Islet of Langerhans (tissue), 1 donor: Measurements from ENCODE around the gene STRIP1.
"Not testable (repeated sequence)": the region's sequence is repeated elsewhere in the genome, so short reads cannot be mapped to it uniquely, and the experiment has no call there.

Experiments
- FAIRE-seq: peaks from one replicate; lab custom pipeline; 2011; peaks lifted over from hg19 to GRCh38; lab: Jason Lieb, UNC

Gene STRIP1

DNA sequence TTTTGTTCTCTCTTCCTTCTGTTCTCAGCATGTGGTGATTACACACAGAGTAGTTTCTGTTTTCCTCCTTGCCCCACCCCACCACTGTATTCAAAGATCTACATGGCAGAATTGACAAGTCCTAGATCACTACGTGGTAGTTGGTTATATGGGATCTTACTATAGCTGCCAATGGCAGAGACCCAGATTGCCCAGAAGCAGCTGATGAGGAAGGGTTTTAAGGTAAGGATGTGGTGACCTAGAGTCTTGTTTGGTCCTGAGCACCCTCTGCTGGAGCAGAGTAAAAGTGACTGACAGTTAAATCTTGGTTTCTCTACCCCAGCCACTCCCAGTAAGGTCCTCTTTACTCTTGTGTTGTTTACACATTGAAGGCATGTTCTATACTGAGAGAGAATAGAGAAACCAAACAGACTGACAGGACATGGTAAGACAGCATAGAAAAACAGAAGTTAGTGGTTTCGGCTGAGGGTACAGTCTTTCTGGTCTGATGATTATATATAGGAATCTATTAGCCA is 22.8 kb upstream of the STRIP1 start:
- peak; percentile 21 for FAIRE-seq

DNA sequence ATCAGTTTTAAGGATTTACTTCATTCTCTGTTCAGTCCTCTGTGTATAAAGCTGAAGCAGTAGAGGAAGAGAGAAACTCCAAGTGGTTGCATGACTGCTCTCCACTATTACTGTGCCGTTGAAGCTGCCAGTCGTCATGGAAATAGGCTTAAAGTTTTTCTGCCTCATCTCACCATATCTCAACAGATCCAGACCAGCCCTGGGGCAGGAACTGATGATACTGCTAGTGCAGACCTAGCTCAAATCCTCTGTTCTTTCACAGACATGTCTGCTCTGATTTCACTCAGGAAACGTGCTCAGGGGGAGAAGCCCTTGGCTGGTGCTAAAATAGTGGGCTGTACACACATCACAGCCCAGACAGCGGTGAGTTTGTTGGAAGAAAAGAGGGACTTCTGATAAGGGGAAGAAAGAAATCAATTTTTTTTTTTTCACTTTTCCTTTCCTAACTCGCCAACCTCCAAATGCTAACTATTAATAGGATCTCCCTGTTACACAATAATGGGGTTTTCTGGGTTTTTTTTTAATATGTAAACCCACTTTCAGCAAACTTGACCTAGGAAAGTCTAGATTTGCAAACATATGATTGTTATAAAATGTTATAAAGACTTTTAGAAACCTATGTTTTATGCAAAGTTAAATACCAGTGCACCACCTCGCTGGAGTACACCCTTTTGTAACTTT is 22.2 kb upstream of the STRIP1 start:
- no peak for FAIRE-seq

DNA sequence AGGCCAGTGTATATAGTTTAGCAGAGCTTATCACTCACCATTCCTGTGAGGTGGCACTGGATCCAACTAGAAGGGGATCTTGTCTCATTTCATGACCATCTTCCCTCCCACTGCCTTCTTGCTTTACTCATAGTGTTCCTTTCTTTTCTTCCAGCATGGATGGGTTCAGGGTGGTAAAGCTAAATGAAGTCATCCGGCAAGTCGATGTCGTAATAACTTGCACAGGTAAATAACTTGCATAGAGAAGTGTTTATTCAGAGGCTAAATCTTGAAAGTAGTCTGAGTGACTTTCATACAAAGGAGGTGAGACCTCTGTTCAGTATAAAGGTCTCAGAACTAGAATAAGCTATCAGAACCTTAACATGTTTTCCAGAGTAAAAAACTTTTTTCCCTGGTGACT is 16.6 kb upstream of the STRIP1 start:
- no peak for FAIRE-seq

DNA sequence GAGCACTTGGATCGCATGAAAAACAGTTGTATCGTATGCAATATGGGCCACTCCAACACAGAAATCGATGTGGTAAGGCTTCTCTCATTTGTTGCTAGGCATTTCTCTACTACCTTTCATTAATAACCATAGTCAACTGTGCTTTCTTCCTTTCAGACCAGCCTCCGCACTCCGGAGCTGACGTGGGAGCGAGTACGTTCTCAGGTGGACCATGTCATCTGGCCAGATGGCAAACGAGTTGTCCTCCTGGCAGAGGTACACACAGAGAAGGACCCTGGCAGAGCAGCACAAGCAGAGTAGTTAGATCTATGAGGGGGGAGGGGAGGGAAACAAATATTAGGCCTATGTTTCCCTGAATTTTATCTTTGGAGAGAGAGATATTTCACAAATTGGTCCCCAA is 16.0 kb upstream of the STRIP1 start:
- FAIRE-seq = peak; percentile 97

DNA sequence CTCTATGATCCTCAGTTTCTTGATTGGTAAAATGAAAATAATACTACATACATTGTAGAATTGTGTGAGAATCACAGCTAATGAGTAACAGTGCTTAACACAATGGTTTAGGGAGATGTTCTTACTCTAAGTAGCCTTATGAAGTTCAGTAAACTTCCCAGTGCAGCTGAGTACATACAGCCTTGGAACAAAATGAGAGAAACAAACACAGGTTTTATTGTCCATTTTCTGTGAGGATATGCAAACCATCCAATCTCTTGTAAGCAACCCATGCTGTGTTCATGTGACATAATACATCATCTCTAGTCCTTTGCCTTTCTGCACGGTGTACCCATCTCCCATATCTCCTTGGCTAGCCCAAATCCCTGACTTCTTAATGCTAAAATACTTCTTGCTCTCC is 14.7 kb upstream of the STRIP1 start:
- FAIRE-seq = no peak

DNA sequence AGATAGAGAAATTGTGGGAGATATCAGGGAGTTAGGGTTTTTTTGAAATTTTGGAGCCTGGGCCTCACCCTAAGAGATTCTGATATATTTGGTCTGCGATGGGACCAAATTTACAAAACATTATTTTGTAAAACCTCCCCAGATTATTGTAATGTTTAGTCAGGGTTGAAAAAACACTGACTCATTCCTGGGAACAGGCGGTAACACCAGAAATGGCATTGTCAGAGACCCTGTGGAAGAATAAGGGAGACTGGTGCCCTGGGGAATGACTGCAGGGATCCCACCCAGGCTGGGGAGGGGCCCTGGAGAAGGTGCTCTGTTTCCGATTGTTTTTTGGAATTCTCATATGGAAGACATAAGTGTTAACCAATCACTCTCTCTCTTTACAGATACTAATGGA is 13.1 kb upstream of the STRIP1 start:
- no peak for FAIRE-seq

DNA sequence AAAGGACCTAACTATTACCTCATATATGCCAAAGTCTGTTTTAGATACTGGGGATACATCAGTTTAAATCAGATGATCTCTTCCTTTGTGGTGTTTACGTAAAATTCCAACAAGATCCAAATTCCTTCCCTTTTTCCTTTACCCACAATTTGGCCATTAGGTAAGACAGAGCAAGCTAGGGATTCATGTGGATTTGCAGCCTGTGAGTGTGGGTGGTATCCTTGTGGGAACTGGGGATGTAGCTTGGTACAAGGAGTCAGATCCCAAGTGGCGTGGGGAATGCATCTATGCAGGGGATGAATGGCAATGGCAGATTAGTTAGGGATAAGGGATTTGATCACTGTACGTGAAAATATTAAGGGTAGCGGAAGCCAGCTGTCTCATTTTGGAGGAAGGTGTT is 9.8 kb upstream of the STRIP1 start:
- no peak for FAIRE-seq

DNA sequence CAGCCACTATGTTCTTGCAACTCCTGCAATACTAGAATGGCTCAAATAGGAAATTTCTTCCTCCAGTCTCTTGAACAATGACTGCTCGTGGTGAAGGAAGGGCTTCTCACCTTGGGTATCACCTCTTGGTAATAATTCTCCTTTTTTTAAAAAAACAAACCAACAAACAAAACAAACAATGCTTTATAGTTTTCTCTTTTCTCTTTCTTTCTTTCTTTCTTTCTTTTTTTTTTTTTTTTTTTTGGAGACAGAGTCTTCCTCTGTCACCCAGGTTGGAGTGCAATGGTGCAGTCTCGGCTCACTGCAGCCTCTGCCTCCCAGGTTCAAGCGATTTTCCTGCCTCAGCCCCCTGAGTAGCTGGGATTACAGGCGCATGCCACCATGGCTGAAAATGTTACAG is 3.7 kb upstream of the STRIP1 start:
- FAIRE-seq = not testable (repeated sequence)

DNA sequence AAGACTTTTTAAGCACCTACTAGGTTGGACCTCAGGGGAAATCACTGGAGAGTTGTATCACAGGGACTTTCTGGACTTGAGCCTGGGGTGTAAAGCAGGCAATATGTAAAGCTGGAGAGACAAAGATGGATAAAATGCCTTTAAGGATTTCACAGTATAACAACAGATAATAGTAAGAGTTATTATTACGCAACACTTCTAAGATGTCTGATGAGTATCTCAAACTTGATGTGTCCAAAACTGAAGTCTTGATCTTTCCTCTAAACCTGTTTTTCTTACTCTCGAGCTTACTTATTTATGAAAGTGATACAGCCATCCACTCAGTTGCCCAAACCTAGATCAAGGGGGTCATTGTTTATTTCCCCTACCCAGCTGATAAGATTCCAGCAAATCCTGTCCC is 2.1 kb upstream of the STRIP1 start:
- FAIRE-seq = no peak

DNA sequence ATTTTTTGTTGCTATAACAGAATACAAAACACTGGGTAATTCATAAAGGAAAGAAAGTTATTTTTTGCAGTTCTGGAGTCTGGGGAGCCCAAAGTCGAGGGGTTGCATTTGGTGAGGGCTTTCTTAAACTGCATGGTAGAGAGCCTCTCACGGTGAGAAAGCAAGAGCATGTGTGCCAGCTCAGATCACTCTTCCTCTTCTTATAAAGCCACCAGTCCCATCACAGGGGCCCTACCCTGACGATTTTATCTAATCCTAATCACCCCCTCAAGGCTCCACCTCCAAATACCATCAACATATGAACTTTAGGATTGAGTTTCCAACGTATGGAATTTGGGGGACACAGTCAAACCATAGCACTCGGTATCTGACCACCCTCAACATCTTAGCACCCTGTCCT is 1.0 kb upstream of the STRIP1 start:
- no peak for FAIRE-seq

DNA sequence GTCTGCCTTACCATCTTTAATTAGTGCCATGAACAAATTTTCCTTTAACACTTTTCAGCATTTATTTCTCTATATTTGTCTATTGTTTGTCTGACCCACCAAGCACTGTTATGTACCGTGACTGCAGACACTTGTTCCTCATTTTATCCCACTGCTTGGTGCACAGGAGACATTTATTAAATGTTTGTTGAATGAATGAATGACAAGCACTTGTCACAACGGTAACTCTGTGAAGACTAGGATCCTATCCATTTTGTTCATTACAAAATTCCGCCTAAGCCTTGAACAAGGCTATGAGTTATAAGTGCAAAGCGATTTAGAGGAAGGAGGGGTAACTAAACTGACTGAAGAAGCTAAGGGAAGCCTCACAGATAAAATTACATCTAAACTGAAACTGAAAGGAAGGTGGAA is 379 bp upstream of the STRIP1 start:
- no peak for FAIRE-seq

DNA sequence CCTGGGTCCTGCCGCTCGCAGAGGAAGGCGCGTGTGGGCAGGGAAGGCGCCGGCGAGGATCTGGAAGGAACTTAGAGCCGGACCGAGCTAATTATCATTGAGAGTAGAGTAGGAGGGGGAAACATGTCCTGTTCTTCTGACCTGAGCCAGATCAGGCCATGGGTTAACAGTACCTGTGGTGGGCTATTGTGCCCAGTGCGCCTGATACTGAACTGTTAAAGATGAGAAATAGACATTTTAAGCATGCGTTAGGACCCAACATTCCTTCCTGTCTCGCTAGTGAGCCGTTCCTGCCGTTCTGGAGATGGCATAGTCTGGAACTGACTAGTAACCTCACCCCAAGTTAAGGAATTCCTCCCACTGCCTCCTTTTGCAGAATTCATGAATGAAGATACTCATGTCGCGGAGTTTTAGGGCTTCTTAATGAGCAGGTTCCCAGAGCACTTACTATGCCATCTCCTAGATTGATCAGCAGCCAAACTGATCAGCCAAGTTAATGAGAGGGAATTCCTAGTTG is 870 bp downstream of the STRIP1 start:
- FAIRE-seq = no peak

DNA sequence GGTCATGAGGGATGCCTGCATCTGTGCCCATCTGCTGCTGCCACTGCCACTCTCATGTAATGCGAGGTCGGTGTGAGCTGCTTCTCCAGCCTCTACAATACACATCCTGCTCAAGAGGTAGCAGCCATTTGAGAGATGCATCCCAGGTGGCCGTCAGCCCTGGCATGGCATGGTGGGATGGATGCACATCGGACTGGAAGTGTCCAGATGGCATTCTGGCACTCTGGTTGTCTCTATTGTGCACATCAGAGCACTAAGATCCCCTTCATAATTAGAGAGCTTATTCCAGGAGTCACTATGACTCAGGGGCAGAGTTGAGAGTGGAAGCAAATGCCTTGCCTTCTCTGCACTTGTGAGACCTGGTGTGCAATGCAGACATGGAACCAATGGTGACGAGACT is 3.8 kb downstream of the STRIP1 start:
- no peak for FAIRE-seq

DNA sequence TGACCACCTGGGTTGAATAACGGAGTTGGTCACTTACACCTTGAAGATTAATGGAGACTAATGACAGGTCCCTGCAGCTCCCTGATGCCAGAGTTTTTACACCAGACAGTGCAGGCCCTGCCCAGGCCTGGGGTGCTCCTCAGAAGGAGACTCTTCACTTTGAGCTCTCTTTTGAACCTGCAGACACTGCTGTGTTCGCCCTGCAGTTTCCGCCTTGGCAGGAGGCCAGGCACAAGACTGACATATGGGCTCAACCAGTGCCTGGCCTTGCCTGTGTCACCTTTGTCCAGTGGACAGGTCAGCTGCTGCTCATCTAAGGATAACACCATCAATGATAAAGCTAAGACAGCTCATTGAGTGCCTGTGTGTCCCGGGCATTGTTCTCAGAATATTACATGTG is 5.2 kb downstream of the STRIP1 start:
- no peak for FAIRE-seq

DNA sequence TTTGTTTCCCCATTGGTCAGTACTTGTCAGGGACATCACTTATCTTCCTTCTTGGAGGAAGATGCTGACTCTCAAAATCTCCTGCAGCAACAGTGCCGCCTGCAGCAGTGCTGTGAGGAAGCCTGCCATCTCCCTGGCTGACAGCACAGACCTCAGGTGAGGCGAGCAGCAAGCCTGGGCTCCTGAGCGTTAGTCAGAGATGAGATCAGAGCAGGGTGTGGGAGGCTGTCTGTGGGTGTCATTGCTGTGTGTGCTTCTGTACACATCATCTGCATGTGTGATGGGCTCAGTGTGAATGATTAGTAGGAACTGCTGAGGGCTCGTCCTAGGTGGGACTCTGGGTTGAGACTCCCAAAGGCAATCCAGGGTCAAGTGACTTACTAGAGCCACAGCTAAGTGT is 6.1 kb downstream of the STRIP1 start:
- FAIRE-seq = no peak

DNA sequence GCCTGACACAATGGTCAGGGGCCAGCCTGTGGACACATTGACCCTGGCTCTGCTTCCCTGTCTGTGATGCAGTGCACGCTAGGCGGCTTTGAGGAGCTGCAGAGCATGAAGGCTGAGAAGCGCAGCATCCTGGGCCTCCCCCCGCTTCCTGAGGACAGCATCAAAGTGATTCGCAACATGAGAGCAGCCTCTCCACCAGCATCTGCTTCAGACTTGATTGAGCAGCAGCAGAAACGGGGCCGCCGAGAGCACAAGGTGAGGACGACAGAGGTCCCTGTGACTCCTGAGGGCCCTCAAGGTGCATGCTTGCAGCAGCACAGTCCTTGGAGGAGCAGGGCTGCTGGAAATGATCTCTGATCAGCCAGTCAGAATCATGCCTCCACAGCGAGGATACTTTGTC is 8.6 kb downstream of the STRIP1 start:
- FAIRE-seq = no peak

DNA sequence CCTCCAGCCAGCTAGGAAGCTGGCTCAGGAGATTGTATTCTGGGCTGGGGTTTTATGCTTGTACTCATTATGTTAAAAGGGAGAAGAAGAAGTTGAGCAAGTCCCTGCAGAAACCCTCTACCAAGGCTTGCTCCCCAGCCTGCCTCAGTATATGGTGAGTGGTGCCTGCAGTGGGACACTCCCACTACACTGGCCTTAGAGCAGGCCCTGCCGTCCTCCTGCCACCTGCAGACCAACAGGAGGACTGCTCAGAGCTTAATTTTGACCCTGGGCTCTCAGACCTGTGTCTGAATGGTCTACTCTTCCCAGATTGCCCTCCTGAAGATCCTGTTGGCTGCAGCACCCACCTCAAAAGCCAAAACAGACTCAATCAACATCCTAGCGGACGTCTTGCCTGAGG is 13.0 kb downstream of the STRIP1 start:
- FAIRE-seq = no peak

DNA sequence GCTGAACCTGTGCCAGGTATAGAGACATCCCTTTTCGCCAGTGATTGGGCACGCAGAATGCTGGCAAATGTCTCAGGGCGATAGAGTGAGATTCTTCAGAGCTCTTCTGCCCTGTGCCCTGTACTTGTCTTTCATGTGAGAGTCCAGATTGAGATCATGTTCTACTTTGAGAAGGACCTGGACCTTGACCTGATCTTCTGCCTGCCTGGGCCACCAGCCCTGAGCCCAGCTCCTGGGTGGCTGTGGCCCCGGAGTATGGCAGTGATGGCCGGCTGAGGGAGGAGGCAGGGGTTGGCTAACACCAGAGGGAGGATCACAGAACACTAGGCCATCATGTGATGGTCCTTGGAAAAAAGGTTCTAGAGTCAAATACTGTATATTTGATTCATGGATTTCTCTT is 13.8 kb downstream of the STRIP1 start:
- no peak for FAIRE-seq

DNA sequence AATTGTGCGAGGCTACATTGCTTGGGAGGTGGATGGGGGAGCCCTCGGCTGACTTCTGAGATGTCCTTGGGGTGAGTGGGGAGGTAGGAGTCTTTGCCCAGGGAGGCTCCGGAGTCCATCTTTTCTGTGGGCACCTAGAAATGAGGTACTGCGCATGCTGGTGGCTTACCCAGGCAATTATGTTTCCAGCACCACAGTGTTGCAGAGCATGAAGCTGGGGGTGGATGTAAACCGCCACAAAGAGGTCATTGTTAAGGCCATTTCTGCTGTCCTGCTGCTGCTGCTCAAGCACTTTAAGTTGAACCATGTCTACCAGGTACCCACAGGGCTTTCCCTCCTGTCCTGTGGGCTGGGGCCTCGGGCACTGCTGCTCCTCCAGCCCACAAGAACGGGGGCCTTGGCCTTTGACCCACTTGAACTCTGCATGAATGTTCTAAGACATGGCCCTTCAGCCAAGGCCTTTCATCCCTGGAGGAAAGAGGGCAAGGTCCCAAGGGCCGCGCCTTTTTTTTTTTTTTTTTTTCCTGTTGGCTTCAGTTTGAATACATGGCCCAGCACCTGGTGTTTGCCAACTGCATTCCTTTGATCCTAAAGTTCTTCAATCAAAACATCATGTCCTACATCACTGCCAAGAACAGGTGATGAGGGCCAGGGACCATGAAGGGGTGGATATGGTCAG is 14.6 kb downstream of the STRIP1 start:
- no peak for FAIRE-seq

DNA sequence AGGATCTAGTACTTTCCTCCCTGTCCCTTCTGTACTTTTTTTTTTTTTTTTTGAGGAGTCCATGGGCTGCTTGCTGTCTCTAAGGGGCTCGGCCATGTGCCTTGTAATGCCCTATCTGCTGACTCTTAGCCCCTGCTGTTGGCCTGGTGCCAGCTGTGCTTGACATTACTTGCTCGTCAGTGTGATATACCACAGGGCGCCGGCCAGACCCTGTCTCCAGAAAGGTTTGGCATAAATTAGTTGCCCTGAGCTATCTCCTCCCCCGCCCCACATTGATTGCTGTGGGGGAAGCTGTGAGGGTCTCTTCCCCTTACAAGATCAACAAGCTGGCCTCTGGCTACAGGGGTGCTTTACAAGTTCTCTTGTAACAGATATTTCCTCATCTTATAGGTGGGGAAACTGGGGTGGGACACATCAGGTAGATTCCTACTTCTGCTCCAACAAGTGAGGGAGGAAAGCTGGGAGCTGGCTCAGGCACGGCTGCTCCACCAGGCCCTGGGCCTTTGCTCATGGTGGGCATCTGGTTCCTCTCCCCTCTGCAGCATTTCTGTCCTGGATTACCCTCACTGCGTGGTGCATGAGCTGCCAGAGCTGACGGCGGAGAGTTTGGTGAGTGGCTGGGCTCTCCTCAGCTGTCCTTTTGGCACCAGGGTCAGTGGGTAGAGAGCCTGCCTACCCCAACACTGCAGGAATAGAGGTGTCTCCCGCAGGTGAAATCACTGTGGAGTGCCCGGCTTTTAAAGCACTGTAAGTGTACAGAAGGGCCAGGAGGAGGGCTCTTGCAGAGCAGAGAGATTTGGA is 15.6 kb downstream of the STRIP1 start:
- no peak for FAIRE-seq

DNA sequence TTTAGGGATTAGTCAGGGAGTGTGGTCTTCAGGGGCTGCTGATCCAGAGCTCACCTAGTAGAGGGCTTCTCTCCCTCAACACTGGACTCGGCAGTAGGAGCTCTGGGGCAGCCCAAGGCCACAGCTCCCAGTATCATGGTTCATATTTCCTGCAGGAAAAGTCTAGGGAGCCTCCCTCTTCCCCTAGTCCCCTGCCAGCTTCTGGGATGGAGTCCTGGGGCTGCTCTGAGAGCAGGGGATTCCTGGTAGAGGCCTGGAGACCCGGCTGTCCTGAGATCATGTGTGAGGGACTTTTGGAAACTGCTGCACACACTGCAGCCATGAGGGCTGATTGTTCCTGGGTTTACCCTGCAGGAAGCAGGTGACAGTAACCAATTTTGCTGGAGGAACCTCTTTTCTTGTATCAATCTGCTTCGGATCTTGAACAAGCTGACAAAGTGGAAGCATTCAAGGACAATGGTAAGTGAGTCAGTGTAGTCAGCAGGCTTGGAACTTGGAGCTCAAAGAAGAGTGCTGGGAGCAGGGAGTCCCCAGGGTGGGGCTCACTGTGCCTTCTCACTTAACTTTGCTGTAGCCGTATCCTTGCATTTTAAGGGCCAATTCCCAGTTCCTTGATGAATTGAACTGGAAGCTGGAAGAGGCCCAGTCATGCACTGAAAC is 16.3 kb downstream of the STRIP1 start:
- no peak for FAIRE-seq

DNA sequence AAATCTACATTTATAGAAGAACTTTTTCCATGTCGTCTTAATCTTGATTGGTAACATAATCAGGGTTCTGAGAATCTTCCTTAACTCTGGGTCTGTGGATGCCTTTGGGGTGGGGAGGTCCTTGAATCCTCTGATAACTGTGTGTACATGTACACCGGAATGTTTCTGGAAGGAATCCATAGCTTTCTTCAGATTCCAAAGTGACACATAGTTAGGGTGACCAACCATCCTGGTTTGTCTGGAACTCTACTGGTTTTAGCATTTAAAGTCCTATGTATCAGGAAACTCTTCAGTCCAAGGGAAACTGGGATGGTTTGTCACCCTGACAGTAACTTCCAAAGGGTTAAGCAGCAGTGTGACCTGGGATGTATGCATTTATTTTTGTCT is 16.8 kb downstream of the STRIP1 start:
- FAIRE-seq = no peak
